NOMO-1 (cell line): ENCODE results near the gene PSD.

Experiments
- DNase-seq, 2 experiments: peaks; one replicate each; lab custom pipeline; 2025; ENCODE audit not compliant: unreplicated experiment in 2 of 2; lab: John Stamatoyannopoulos, UW

Gene PSD

GRCh38 chr10:102421757-102422512 is 3.4 kb upstream of the PSD start:
- peak in 1 of 2 experiments; percentile 42 for DNase-seq

GRCh38 chr10:102421507-102421756 is 2.8 kb upstream of the PSD start:
- DNase-seq, result no peak

GRCh38 chr10:102420714-102421506 is 2.3 kb upstream of the PSD start, which contains the start of gene FBXL15:
Gene FBXL15 (plus strand): TSS chr10:102420836. CDS start chr10:102421130, 294 bp downstream.
- DNase-seq, result peak; percentile 94 to 97

- DNase-seq, result no peak
Observed at GRCh38 chr10:102420181-102420713, 1.7 kb upstream of the PSD start.

GRCh38 chr10:102419269-102420180 is 940 bp upstream of the PSD start:
- DNase-seq, result peak; percentile 27 to 31

GRCh38 chr10:102416695-102417094 is 1.9 kb downstream of the PSD start:
- DNase-seq, result no peak

GRCh38 chr10:102416283-102416682 is 2.3 kb downstream of the PSD start:
- no peak for DNase-seq

- DNase-seq, result no peak
Observed at GRCh38 chr10:102414749-102415148, 3.8 kb downstream of the PSD start.

- no peak for DNase-seq
Observed at GRCh38 chr10:102413806-102414561, 4.6 kb downstream of the PSD start.

GRCh38 chr10:102413053-102413705 is 5.4 kb downstream of the PSD start:
- no peak for DNase-seq

- DNase-seq, result no peak
Observed at GRCh38 chr10:102412293-102412692, 6.3 kb downstream of the PSD start.

GRCh38 chr10:102411341-102412255 is 7.0 kb downstream of the PSD start:
- no peak for DNase-seq

- no peak for DNase-seq
Observed at GRCh38 chr10:102410429-102411073, 8.0 kb downstream of the PSD start.

GRCh38 chr10:102409604-102410428 is 8.8 kb downstream of the PSD start:
- no peak for DNase-seq

- no peak for DNase-seq
Observed at GRCh38 chr10:102408728-102409603, 9.6 kb downstream of the PSD start.

GRCh38 chr10:102408131-102408727 is 10.4 kb downstream of the PSD start:
- DNase-seq, result peak; percentile 9 to 20
